ENCODE data around the gene GPRIN2.

Gene GPRIN2

DNA sequence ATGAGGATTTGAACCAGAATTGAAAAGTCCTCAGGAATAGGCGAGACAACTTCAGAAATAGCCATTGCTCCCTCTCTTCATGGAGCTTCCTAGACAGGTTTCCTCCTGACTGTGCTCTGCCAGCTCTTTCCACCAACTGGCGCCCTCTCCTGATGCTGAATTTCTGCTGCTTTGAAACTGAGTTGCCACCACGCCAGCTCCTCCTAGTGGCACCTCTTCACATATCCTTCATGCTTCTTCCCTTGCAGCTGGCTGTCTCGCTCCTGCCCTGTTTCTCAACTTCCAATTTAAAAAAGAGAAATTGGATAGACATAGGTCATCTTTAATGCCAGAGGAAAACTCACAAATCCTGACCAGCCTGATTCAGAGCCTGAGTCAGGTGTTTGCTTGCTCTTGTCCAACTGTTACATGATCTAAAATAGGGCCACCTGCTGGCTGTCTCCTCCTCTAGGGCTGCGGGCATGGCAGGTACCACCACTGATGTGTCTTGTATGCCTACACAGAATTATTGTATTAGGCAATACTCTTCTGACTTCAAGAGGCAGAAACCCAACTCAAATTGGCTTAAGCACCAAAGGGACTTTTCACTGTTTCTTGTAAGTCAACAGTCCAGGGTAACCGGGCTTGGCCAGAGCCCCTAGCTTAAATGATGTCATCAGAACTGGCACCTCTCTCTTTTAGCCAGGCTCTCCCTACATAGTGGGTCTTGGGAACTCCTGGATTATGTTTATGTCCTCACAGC is 9.3 kb upstream of the GPRIN2 start:
- DNase-seq, result peak; percentile 77

DNA sequence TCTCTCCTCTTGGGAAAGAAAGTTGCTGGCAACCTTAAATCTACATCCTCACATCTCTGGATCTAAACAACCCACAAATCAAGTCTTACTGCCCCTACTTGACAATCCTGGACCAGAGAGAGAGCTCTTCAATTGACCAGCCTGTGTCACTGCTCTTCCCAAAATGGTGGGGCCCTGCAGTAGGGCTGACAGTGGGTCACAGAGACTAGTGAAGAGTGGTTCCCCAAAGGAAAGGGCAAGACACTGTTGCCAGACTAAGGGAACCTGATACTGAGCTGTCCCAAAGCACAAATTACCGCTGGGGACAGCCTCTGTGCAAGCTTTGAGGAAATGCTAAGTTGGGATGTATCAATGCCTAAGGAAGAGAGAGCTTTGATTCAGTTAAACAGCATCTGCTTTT is 4.5 kb upstream of the GPRIN2 start:
- no peak for DNase-seq

DNA sequence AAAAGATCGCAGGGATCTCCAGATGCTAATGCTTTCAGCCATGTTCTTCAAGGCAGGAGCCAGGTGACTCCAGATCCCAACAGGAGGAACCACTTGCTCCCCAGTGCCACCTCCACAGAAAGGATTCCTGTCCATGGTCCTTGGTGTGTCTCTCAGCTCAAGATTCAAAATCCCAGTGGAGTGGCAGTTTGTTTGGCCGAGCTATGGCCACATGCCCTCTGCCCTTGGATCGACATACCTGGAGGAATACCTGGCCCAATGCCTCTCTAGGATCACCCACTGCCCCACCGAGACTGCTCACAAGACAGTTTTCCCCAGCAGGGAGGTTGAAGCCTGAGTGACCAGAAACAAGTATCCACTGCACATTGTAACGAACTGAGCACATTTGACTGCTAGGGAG is 3.9 kb upstream of the GPRIN2 start:
- no peak for DNase-seq

DNA sequence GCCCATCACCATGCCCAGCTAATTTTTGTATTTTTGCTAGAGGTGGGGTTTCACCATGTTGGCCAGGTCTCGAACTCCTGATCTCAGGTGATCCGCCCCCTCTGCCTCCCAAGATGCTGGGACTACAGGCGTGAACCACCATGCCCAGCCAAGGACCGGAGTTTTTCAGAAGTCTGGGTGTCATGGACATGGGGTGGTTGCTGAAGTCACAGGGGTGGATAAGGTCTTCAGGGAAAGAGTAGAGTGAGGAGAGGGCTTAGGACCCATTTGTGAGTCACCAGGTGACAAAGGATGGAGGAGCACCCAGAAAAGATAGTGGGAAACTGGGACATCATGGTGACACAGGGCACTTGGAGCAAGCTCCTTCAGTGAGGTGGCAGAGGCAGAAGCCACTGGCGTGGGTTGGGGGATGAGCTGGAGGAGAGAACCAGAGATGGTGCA is 2.8 kb upstream of the GPRIN2 start:
- no peak for DNase-seq

DNA sequence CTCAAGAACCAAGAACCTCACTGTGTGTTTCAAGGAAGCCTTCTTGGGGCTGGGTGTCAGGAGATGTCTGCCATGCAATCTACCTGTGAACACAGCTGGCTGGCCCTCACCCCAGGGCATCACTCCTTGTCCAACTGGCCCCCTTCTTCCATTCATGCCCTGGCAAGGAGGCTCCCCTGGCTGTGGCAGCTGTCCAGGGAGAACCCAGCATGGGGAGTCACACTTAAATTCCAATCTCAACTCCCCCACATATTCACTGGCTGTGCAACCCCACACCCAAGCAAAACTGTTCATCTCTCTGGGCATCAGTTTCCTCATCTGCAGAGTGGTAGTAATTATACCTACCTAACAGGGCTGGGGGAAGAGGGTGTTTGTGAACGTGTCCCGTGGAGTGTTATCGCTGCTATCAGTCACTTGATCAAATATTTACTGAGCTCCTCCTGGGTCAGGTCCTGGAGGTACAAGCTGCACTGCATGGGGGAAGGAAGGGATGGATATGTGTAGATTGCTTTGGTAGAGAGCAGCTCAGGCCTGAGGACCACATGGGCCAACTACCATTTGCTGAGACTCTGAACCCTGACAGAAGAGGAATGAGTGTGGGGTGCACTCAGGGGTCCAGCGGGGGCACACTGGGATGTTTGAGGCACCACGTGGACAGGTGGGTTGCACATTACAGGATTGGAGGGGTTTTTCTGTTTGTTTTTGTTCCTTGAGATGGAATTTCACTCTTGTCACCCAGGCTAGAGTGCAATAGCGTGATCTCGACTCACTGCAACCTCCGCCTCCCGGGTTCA is 2.1 kb upstream of the GPRIN2 start:
- no peak for DNase-seq

DNA sequence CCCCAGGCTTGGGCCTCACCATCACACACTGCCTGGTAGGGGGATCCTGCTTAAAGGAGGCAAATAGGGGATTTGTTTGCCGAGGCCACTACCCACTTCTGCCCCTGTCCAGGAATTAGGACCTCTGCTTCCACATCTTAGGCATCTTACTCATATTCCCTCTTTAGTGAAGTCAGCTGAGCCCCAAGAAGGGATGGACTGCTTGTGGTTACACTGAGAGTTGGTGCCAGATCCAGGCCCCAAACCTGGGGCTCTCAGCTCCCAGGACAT is 1.6 kb upstream of the GPRIN2 start:
- no peak for DNase-seq

DNA sequence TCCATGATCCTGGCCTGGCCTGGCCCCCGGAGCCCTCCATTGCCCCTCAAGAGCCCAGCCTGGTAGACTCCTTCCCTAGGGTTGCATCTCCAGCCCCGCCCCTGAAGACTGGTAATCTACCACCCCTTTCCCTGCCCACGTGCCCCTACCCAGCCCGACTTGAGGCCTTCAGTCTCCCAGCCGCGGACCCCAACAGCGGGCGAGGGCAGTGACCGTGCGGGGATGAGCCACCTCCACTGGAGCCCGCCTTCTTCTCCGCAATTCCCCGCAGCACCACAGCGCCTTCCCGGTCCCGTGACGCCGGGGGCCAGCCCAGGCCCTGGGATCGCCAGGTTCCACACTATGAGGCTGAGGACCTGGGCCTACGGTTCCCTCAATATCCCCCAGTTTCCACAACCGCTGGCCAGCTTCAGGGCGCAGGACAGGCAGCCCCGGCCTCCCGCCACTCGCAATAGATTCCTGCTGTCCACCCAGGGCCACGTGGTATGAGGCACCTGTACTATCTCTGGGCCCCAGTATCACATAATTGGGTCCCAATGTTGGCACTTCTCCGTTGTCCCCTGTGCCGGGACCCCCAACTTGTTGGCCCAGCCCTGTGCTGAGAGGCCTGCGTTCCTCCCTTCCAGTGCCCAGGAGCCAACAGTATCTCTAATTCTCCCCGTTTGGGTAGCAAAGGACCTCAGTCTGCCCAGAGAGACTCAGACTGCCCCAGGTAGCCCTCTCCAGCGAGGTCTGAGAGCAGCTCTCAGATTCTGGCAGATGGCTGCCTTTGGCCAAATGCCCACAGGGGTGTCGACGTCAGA is 1.1 kb upstream of the GPRIN2 start:
- DNase-seq, result no peak

DNA sequence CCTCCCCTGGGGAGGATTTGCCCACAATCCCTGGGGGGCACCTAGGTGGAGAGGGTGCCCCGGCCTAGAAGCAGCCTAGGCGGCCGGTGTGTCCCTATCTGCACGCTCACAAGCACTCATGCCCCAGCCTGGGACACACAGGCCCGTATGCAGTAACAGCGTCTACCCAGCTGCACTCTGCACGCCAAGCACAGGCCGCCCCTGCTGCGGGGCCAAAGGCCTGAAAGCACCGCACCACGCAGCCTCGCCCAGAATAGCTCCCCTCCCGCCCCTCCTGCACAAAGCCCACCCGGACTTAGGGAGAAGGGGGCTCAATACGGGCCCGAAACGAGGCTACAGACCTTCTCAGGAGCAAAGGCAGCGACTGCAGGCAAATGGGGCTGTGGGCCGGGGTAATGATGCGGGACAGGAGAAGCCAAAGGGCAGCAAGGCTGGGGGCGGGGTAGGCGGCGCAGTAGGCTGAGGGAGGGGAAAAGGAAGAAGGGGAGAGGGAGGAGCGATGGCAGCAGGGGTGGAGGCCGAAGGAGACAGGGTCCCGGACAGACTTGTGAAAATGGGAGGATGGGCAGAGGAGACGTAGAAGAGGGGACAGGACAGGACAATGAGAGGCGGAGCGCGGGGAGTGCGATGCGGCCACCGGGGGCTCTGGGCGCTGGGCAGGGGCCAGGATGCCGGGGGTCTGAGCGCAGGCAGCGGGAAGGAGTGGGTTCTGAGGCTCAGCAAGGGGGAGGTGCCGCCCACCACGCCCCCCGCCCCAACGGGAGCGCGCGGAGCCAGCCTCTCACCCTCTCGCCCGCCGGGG is 544 bp downstream of the GPRIN2 start:
- DNase-seq, result peak; percentile 83

DNA sequence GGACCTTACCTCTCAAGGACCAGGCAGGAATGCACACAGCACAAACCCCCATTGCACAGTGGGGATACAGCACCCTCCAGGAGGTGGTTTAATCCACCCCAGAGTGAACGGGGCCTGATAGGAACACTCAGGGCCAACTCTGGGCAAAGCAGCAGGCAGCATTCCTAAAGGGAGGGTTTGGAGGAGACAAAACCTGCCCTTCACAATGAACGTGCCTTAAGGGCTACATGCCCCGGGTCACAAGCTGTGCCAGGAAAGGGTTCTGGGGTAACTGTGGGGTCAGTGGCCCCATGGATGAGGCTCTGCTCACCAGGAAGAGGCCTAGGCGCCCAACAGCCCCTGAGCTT is 1.1 kb downstream of the GPRIN2 start:
- DNase-seq, result no peak

DNA sequence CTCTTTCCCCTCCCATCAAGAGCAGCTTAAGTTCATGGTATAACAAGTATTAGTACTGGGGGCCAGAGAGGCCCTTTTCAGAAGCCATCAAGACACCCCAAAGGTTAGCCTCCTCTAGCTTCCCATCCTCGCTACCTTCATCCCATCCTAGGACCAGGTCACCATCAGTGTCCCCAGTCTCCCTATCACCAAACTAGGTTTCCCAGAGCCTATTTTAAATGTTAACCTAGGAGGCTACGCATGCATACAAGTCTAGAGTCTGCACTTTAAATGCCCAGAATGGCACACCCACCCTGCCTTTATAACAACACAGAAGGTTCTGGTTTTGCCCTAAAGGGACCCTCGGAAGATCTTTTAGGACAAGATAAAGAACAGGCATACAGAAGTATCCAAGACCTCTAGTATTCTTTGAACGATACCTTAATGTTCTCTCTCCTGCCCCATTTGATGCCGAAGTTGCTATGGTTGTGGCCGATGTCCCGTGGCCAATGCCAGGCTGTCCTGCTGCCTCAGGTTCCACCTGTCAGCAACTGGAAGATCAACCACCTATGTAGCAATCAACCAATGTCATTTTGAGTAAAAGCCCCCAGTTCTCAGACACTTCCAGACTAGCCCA is 2.2 kb downstream of the GPRIN2 start:
- no peak for DNase-seq

DNA sequence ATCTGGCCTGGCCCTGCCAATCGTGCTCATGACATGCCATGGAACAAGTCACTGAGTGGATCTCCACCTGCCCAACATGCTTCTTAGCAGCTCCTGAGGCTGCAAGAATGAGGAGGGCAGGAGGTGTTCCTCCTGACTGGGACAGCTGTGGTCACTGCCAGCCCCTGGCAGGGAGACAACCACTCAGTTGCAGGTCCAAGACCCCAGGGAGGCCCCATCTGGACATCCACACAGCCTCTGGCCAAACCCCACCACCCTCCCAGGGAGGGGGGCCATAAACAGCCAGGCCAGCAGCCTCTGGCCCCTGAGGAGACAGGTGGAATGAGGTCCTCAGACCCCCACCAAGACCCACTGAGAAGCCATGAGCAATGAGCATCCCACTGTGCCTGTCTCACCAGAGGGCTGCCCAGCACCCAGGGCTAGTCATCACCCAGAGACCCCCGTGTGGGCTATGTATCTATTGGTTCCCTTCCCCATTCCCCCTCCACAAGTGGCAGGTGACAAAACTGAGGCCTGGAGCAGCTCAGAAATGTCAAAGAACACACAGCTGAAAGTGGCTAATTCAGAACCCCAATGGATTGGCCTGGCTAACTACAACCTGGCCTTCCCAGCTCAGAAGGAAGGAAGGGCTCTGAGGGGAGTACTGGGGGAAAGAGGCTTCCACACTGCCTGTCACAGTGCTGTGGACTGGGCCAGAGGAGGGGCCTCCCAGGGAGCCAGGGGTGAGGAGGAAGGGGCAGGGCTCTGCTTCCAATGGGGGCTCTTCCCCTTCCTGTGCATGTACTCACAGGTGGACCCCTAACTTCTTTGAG is 3.0 kb downstream of the GPRIN2 start:
- DNase-seq, result no peak

DNA sequence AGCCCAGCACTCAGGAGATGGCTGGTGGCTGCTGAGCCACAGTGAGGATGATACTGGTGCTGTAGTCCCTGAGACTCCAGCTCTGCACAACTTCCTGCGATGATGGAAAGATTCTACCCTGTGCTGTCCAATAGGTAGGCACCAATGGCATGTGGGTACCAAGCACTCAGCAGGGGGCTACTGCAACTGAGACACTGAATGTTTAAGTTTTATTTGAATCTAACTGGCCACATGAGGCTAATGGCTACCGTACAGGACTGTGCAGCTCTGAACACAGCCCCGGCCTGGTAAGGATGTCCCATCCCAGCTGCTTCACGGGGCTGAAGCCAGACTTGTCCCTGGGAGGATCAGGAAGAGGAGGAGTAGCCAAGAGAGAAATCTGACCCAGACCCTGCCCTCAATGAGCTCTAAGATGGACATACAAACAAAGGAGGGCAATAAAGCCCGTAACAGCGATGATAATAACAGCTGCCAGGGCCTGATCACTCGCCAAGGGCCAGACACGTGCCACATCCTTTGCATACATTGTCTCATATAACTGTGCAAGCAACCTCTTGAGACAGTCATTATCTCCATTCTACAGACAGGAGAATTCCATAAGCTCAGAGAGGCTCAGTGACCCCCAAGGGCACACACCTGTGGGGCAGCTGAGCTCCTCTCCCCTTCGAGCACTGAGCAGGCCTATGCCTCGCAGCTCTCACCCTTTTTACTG is 3.8 kb downstream of the GPRIN2 start:
- DNase-seq, result no peak

DNA sequence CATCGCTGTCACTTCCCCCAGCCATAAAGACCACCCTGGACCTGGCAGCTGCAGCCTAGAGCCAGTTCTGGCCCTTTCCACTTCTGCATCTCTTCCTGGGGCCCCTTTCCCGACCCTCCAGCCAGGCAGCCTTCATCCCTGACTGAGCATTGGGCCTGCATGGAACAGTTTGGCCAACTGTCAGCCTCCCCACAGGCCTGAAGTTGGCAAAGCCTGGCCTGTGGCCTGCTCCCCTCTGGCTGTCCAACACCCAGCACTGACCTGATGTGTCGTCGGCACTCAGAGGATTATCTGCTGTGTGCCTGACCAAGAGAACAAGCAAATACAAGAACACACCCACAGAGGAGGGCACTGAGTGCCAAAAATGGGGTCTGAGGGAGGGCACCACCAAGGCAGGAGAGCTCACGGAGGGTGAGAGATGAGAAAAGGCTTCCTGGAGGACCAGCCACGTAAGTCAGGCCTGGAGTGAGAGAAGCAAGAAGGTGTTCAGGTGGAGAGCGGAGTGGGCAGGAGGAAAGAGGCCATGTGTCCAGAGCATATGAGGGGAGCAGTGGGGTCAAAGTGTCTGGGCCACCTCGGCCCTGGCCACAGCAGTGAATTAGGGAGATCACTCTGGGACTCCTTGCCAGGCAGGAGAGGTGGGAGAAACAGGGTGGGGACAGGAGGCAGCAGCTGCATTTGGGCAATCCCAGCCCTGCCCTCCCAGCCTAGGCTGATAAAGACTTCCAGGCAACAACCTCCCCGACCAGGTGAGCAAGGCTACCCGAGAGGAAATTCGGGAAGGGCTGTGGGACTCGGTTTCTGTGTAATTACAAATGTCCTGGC is 4.5 kb downstream of the GPRIN2 start:
- DNase-seq, result no peak

DNA sequence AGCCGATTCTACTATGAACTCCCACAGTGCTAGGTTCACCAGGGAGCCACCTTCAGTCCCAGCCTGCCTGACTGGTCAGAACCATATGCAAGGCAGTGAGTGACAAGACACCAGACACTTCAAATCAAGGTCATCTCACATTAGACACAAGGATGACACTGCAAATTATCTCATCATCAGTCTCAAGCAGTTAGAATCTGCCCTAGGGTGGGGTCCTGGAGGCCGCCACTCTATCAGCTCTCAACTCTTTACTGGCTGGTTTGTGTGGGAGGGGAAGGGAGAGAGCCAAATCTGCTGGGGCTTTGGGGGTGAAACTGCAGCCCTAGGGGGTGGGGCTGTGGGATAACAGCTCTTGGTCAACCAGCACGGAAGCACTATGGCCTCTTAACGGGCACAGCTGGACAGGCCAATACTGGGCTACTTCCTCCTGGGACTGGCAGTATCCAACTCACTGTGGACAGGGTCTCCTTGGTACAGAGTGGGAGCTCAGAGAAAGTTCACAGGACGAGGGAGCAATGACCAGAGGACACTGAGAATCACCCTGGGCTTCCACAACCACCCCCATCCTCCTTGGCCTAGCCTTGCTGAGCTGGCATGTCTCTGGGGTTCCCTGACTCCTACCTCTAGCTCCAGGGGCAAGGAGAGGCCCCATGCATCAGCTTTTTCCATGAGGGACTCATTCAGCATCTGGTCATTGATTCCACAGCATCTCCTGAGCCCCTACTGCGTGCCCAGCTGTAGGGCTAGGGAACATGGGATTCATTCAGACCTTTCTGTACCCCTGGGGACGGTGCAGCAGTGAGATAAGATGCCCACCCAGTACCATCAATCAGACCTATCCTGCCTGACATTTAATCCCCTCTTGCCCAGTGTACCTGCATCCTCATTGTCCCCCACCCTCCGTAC is 5.4 kb downstream of the GPRIN2 start:
- no peak for DNase-seq

DNA sequence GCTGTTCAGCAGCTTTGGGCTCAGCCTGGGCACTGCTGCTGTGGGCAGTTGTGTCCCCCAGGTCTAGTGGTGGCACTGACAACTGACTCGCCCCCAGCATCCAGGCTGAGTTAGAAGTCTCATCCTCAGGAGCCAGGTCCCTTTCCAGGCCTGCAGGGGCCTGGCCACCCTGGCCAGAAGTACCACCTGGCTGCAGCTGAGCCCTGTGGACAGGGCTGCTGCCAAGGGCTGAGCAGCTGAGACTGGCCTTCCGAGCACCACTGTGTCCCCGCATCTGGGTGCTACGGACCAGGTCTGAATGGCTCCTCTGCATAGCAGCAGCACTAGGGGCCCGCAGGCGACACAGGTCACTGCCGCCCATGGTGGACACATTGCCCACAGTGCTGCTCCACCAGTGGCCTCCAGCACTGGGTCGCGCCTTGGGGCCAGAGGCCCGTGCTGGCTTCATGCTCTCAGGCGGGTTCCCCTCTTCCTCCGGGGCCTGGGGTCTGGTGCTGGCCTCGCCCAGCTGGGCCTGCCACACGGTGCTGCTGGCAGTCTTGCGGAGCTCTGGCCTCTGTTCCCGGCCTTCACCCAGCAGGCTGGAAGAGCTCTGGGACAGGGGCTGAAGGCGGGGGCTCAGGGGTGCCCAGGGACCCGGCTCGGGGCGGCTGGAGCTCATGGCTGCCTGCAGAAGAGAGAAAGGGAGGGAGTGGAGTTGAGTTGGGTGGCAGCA is 6.2 kb downstream of the GPRIN2 start:
- DNase-seq, result no peak

DNA sequence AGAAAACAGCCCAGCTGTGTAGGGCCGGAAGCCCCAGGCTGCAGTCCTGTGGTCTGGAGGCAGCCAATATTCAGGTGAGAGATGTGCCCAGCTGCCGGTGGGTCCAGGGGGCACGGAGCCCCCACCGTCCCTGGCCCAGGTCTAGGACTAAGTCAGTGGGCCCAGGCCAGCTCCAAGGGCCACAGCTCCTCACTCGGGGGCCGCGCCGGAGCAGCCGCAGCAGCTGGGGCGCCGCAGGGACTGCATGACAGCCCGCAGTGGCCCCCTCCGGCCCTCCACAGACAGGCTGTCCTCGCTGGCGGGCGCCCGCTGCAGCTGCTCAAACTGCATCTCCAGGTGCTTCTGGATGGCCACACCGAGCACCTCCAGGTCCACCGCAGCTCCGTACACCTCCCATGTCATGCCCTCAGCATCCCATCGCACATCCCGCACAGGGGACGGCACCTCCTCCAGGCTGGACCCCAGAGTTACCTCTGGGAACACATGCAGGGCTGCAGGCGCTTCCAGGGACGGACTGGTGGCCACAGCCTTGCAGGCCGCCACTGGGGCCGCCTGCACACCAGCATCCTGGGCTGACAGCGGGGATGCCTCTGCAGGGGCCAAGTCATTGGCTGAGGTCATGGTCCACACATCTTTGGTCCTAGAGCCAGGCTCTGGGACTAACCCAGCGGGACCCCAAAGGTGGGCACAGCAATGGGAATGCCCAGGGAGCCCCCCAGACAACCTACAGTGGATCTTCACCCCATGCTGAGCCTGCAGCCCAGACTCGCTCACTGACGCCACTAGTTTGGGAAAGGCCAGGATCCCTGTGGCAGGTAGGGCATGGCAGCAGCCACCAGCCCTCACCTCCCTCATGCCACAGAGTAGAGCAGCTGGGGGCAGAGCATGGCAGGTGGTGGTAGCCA is 7.0 kb downstream of the GPRIN2 start:
- DNase-seq, result no peak

DNA sequence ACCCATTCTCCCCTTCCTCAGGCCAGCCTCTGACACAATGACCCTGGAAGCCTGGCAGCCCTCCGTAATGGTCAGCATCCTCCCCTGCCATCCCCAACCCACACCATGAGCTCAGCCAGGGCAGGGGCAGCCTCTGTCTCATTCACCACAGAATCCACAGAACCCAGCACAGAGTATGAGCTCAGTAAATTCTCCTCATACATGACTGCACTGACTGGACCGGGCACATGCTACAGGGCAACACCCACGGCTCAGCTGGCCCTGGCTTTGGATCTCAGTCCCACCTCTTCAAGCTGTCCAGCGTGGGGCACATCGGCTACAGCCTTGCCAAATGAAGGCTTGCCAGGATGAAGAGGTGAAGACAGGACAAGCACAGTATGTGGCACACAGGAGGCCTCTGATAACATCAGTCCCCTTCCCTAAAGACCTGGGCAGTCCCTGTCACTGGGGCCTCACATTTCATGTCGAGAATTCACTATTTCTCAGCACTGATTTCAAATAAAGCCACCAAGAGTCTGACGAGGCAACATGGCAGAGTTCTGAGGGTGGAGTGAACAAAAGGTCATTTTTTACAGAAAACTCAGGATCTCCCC is 7.9 kb downstream of the GPRIN2 start:
- DNase-seq, result no peak
